ENCODE results near the gene DISC1. TPM values are rescaled to one million over a fixed set of nuclear protein-coding genes. Genes with fewer than 3 reads are reported as not detected.
"Not testable (repeated sequence)": the region's sequence is repeated elsewhere in the genome, so short reads cannot be mapped to it uniquely, and the experiment has no call there.

Gene DISC1
- total RNA-seq, 1 donor from 2014 or later = 5.5 TPM

DNA sequence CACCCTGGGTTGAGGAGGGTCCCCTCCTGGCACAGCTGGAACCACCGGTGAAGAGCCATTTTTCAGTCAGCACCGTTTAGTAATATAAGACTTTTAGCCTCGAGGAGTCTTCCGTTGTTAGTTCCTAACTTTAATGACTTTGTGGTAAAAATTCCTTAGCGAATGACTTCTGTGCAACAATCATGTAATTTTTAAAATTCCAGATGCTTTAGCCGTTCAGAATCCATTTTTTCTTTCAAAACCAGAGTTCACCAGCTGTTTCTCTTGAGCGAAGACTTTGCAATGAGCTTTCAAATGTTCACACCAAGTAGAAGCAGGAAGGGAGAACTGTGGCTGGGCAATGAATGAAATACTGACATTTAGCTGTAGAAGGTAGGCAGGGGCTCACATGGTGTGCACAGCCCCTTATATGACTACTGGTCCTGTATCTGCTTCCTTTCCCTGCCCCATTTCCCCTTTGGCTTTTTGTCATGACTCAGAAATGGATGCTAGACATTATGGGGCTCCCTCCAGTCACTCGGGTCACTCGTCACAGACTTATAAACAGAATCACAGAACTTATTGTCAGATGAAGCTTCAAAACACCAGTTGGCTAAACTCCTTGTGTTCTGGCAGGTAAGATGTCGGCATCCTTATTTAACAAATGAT, 4.1 kb downstream of the DISC1 start:
- intact Hi-C loops (cut with DNase I) = no loop called here
- no peak for DNase-seq (ENCODE audit: low spot score)

GRCh38 chr1:231631717-231632116, 5.1 kb downstream of the DISC1 start:
- intact Hi-C loops (cut with DNase I) = no loop called here
- no peak for DNase-seq (ENCODE audit: low spot score)

- intact Hi-C loops (cut with DNase I) = no loop called here
- no peak for DNase-seq (ENCODE audit: low spot score)
These were observed 5.5 kb downstream of the DISC1 start for GRCh38 chr1:231632119-231632518.

- intact Hi-C loops (cut with DNase I) = no loop called here
- DNase-seq (ENCODE audit: low spot score) = no peak
These were observed 7.9 kb downstream of the DISC1 start for GRCh38 chr1:231634323-231635013.

DNA sequence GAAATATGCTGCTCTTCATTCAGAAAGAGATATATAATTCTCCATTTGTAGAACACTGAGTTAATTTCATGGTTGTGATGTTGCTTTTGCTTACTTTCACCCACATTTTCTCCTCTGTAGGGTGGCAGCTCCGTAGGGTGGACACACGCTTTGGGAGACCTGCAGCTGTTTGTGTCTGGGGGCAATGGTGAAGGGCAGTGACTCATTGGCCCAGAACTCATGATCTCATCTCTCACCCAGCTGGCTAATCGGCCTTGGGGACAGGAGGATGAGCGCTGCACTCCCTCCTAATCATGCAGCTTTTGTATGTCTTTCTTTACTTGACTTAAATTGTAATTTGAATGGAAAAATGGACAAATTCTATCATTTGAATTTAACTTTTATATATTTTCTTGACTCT, 9.6 kb downstream of the DISC1 start:
- intact Hi-C loops (cut with DNase I) = no loop called here
- DNase-seq (ENCODE audit: low spot score) = no peak

DNA sequence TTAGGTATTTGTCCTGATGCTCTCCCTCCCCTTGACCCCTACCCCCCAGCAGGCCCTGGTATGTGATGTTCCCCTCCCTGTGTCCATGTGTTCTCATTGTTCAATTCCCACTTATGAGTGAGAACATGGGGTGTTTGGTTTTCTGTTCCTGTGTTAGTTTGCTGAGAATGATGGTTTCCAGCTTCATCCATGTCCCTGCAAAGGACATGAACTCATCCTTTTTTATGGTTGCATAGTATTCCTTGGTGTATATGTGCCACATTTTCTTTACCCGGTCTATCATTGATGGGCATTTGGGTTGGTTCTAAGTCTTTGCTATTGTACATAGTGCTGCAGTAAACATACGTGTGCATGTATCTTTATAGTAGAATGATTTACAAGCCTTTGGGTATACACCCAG, 10.3 kb downstream of the DISC1 start:
- DNase-seq (ENCODE audit: low spot score); intact Hi-C loops (cut with DNase I): not testable (repeated sequence)

DNA sequence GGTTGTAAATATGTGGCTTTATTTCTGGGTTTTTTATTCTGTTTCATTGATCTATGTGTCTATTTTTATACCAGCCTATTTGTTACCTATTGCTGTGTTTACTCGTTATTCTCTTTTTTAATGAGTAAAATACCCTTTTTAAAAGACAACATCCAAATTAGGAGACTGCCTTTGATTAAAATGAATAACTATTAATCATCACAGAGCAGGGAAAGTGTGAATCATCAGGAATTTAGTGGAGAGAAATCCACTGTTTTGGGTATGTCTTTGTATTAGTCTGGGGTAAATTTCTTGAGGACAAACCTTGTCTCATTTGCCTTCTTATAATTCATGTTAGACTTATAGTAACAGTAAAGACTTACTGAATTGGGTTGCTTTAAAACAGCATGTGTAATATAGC, 12.1 kb downstream of the DISC1 start:
- intact Hi-C loops (cut with DNase I) = no loop called here
- DNase-seq (ENCODE audit: low spot score) = no peak

- no peak for DNase-seq (ENCODE audit: low spot score)
- intact Hi-C loops (cut with DNase I) = no loop called here
These were observed 13.2 kb downstream of the DISC1 start for GRCh38 chr1:231639819-231640218.

GRCh38 chr1:231641444-231641843, 14.9 kb downstream of the DISC1 start:
- intact Hi-C loops (cut with DNase I); DNase-seq (ENCODE audit: low spot score): not testable (repeated sequence)

GRCh38 chr1:231642061-231642460, 15.5 kb downstream of the DISC1 start:
- DNase-seq (ENCODE audit: low spot score); intact Hi-C loops (cut with DNase I): not testable (repeated sequence)

DNA sequence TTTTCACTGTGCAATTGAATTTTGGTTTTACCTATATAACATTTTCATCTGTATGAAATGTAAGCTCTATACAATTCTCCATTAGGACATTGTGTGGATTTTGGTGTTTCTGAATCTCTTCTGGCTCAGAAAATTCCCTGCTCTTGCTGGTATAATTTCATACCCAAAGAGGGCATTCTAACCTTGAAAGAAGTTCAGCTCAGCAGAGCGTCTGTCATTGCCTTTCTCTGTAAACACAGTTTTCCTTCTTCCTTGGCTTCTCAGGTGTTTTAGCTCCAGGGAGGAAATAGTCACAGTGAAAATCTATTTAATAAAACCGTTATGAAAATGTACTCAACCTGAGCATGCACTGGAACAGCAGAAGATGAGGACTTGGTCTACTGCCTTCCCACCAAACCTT, 16.0 kb downstream of the DISC1 start:
- no peak for DNase-seq (ENCODE audit: low spot score)

GRCh38 chr1:231643071-231643934, 16.7 kb downstream of the DISC1 start:
- no peak for DNase-seq (ENCODE audit: low spot score)
- intact Hi-C loops (cut with DNase I) = no loop called here

More for the DNA sequence above, 16.0 kb downstream of the DISC1 start:
- intact Hi-C loops (cut with DNase I) = no loop called here

GRCh38 chr1:231643935-231644237, 17.3 kb downstream of the DISC1 start:
- no peak for DNase-seq (ENCODE audit: low spot score)
- intact Hi-C loops (cut with DNase I) = no loop called here

- intact Hi-C loops (cut with DNase I); DNase-seq (ENCODE audit: low spot score): not testable (repeated sequence)
These were observed 19.0 kb downstream of the DISC1 start for GRCh38 chr1:231645634-231646033.

- DNase-seq (ENCODE audit: low spot score); intact Hi-C loops (cut with DNase I): not testable (repeated sequence)
These were observed 19.6 kb downstream of the DISC1 start for GRCh38 chr1:231646165-231646564.

DNA sequence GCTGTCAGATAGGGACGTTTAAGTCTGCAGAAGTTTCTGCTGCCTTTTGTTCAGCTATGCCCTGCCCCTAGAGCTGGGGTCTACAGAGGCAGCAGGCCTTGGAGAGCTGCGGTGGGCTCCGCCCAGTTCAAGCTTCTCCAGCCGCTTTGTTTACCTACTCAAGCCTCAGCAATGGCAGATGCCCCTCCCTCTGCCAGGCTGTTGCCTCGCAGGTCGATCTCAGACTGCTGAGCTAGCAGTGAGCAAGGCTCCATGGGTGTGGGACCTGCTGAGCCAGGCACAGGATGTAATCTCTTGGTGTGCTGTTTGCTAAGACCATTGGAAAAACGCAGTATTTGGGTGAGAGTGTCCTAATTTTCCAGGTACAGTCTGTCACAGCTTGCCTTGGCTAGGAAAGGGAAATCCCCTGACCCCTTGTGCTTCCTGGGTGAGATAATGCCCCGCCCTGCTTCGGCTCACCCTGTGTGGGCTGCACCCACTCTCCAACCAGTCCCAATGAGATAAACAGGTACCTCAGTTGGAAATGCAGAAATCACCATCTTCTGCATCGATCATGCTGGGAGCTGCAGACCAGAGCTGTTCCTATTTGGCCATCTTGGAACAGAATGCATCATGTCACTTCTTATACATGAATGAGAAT, 25.2 kb downstream of the DISC1 start:
- DNase-seq (ENCODE audit: low spot score); intact Hi-C loops (cut with DNase I): not testable (repeated sequence)

DNA sequence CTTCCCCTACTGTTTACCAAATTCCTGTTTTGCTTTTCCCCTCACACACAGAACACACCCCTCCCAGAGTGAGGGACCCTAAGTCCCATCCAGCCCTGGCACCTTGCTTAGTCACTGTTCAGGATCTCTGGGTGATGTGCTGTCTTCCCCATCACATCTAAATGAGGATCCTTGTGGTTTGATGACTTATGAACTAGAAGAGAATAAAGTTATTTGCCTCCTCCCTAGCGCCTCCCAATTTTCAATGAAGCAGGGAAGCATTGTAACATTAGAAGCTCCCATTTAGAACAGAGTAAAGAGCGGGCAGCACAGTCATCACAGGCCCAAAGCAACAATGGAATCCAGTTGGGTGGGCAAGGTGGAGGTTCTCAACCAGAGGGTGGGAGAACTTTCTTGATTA, 27.0 kb downstream of the DISC1 start:
- intact Hi-C loops (cut with DNase I) = no loop called here
- DNase-seq (ENCODE audit: low spot score) = no peak

DNA sequence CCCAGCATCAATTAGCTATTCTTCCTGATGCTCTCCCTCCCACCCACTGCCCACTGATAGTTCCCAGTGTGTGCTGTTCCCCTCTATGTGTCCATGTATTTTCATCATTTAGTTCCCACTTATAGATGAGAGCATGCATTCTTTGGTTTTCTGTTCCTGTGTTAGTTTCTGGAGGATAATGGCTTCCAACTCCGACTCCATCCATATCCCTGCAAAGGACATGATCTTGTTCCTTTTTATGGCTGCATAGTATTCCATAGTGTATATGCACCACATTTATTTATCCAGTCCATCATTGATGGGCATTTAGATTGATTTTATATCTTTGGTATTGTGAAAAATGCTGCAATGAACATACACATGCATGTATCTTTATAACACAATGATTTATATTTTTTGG, 30.2 kb downstream of the DISC1 start:
- intact Hi-C loops (cut with DNase I) = no loop called here
- no peak for DNase-seq (ENCODE audit: low spot score)

- DNase-seq (ENCODE audit: low spot score); intact Hi-C loops (cut with DNase I): not testable (repeated sequence)
These were observed 31.6 kb downstream of the DISC1 start for GRCh38 chr1:231658223-231658622.

DNA sequence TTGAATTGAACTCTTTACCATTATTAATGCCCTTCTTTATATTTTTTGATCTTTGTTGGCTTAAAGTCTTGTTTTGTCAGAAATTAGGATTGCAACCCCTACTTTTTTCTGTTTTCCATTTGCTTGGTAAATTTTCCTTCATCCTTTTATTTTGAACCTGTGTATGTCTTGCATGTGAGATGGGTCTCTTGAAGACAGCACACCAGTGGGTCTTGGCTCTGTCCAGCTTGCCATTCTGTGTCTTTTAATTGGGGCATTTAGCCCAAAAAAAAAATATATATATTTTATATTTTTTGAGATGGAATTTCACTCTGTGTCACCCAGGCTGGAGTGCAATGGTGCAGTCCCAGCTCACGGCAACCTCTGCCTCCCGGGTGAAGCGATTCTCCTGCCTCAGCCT, 33.6 kb downstream of the DISC1 start:
- no peak for DNase-seq (ENCODE audit: low spot score)
- intact Hi-C loops (cut with DNase I) = no loop called here
